Measurements from ENCODE around the gene VPS13C. TPM values are rescaled to one million over a fixed set of nuclear protein-coding genes. Genes with fewer than 3 reads are reported as not detected.

The VPS13C gene
- total and polyA plus RNA-seq, 2 experiments from 2014 or later = 10.2 to 20.5 TPM

DNA sequence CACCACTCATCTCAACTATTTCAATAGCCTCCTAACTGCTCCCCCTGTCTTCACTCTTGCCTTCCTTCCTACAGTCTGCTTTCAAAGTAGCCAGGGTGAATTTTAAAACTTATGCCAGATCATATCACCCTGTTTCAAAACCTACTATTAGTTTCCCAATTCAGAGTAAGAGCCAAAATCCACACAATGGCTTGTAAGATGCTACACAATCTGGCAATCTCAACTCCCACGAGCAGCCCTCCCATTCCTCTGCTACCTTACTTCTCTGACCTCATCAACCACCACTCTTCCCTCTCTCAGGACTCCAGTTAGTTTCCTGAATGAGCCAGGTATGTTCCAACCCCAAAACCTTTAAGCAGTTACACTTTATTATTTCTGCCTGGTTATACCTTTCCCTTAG is 62.5 kb downstream of the VPS13C start:
- H3K27me3 ChIP-seq (ENCODE audit: insufficient read depth) = no peaks in the 10 kb centered on the region
- H2AFZ ChIP-seq = no peak overlapping the region
- no peak overlapping the region for H3K4me3 ChIP-seq
- no peak for DNase-seq (ENCODE audit: low spot score)
- no peak overlapping the region for H3K4me3 Mint-ChIP-seq
- H3K27me3 Mint-ChIP-seq (ENCODE audit: insufficient read depth, low read depth, poor library complexity) = no peaks in the 10 kb centered on the region
- no peaks in the 10 kb centered on the region for H3K9me2 ChIP-seq (ENCODE audit: insufficient read depth)
- no peak overlapping the region for H3K27ac ChIP-seq (ENCODE audit: low read depth)
- no peaks in the 10 kb centered on the region for H3K36me3 ChIP-seq (ENCODE audit: insufficient read depth)
- H3K27ac Mint-ChIP-seq = no peak overlapping the region
- no peaks in the 10 kb centered on the region for H3F3A ChIP-seq (replicated peaks; ENCODE audit: low read depth)
- H3K9me3 Mint-ChIP-seq = no peaks in the 10 kb centered on the region
- H4K20me1 ChIP-seq (replicated peaks; ENCODE audit: insufficient read depth) = 0 out of 2 replicates have a peak, but pooled peaks cover 2% of the 10 kb centered on the region
- H3K4me2 ChIP-seq = no peak overlapping the region
- no peaks in the 10 kb centered on the region for H3K4me1 ChIP-seq (ENCODE audit: insufficient read depth)
- no peak for ATAC-seq
- H3K79me2 ChIP-seq (replicated peaks; ENCODE audit: insufficient read depth) = no peaks in the 10 kb centered on the region
- H3K36me3 Mint-ChIP-seq (ENCODE audit: low read depth) = no peaks in the 10 kb centered on the region
- H3K4me1 Mint-ChIP-seq = no peaks in the 10 kb centered on the region
- TF ChIP-seq, protein P1, sequence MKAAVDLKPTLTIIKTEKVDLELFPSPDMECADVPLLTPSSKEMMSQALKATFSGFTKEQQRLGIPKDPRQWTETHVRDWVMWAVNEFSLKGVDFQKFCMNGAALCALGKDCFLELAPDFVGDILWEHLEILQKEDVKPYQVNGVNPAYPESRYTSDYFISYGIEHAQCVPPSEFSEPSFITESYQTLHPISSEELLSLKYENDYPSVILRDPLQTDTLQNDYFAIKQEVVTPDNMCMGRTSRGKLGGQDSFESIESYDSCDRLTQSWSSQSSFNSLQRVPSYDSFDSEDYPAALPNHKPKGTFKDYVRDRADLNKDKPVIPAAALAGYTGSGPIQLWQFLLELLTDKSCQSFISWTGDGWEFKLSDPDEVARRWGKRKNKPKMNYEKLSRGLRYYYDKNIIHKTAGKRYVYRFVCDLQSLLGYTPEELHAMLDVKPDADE (IDR thresholded peaks at IDR 0.05) = no peak
- TF ChIP-seq CREB1 (CRISPR knock-in tag; IDR thresholded peaks at IDR 0.05; ENCODE audit: low read depth) (no peak), JUNB (IDR thresholded peaks at IDR 0.05; ENCODE audit: unreplicated experiment) (no peak), EZH2 (IDR thresholded peaks at IDR 0.05; ENCODE audit: low read depth, unreplicated experiment) (no peak), POLR2AphosphoS5 (IDR thresholded peaks at IDR 0.05; ENCODE audit: low read depth) (no peak), EZH2phosphoT487 (IDR thresholded peaks at IDR 0.05; ENCODE audit: unreplicated experiment) (no peak), NANOG (IDR thresholded peaks at IDR 0.05; ENCODE audit: borderline replicate concordance) (no peak), STAT1 (IDR thresholded peaks at IDR 0.05; ENCODE audit: unreplicated experiment) (no peak), ZNF114 (CRISPR knock-in tag; IDR thresholded peaks at IDR 0.05) (no peak), ZNF331 (CRISPR knock-in tag; IDR thresholded peaks at IDR 0.05; ENCODE audit: low read depth) (no peak)
- TF ChIP-seq, protein P2, sequence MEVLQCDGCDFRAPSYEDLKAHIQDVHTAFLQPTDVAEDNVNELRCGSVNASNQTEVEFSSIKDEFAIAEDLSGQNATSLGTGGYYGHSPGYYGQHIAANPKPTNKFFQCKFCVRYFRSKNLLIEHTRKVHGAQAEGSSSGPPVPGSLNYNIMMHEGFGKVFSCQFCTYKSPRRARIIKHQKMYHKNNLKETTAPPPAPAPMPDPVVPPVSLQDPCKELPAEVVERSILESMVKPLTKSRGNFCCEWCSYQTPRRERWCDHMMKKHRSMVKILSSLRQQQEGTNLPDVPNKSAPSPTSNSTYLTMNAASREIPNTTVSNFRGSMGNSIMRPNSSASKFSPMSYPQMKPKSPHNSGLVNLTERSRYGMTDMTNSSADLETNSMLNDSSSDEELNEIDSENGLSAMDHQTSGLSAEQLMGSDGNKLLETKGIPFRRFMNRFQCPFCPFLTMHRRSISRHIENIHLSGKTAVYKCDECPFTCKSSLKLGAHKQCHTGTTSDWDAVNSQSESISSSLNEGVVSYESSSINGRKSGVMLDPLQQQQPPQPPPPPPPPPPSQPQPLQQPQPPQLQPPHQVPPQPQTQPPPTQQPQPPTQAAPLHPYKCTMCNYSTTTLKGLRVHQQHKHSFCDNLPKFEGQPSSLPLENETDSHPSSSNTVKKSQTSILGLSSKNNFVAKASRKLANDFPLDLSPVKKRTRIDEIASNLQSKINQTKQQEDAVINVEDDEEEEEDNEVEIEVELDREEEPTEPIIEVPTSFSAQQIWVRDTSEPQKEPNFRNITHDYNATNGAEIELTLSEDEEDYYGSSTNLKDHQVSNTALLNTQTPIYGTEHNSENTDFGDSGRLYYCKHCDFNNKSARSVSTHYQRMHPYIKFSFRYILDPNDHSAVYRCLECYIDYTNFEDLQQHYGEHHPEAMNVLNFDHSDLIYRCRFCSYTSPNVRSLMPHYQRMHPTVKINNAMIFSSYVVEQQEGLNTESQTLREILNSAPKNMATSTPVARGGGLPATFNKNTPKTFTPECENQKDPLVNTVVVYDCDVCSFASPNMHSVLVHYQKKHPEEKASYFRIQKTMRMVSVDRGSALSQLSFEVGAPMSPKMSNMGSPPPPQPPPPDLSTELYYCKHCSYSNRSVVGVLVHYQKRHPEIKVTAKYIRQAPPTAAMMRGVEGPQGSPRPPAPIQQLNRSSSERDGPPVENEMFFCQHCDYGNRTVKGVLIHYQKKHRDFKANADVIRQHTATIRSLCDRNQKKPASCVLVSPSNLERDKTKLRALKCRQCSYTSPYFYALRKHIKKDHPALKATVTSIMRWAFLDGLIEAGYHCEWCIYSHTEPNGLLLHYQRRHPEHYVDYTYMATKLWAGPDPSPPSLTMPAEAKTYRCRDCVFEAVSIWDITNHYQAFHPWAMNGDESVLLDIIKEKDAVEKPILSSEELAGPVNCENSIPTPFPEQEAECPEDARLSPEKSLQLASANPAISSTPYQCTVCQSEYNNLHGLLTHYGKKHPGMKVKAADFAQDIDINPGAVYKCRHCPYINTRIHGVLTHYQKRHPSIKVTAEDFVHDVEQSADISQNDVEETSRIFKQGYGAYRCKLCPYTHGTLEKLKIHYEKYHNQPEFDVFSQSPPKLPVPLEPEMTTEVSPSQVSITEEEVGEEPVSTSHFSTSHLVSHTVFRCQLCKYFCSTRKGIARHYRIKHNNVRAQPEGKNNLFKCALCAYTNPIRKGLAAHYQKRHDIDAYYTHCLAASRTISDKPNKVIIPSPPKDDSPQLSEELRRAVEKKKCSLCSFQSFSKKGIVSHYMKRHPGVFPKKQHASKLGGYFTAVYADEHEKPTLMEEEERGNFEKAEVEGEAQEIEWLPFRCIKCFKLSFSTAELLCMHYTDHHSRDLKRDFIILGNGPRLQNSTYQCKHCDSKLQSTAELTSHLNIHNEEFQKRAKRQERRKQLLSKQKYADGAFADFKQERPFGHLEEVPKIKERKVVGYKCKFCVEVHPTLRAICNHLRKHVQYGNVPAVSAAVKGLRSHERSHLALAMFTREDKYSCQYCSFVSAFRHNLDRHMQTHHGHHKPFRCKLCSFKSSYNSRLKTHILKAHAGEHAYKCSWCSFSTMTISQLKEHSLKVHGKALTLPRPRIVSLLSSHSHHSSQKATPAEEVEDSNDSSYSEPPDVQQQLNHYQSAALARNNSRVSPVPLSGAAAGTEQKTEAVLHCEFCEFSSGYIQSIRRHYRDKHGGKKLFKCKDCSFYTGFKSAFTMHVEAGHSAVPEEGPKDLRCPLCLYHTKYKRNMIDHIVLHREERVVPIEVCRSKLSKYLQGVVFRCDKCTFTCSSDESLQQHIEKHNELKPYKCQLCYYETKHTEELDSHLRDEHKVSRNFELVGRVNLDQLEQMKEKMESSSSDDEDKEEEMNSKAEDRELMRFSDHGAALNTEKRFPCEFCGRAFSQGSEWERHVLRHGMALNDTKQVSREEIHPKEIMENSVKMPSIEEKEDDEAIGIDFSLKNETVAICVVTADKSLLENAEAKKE (CRISPR knock-in tag; IDR thresholded peaks at IDR 0.05) = no peak
- TF ChIP-seq, protein P3, sequence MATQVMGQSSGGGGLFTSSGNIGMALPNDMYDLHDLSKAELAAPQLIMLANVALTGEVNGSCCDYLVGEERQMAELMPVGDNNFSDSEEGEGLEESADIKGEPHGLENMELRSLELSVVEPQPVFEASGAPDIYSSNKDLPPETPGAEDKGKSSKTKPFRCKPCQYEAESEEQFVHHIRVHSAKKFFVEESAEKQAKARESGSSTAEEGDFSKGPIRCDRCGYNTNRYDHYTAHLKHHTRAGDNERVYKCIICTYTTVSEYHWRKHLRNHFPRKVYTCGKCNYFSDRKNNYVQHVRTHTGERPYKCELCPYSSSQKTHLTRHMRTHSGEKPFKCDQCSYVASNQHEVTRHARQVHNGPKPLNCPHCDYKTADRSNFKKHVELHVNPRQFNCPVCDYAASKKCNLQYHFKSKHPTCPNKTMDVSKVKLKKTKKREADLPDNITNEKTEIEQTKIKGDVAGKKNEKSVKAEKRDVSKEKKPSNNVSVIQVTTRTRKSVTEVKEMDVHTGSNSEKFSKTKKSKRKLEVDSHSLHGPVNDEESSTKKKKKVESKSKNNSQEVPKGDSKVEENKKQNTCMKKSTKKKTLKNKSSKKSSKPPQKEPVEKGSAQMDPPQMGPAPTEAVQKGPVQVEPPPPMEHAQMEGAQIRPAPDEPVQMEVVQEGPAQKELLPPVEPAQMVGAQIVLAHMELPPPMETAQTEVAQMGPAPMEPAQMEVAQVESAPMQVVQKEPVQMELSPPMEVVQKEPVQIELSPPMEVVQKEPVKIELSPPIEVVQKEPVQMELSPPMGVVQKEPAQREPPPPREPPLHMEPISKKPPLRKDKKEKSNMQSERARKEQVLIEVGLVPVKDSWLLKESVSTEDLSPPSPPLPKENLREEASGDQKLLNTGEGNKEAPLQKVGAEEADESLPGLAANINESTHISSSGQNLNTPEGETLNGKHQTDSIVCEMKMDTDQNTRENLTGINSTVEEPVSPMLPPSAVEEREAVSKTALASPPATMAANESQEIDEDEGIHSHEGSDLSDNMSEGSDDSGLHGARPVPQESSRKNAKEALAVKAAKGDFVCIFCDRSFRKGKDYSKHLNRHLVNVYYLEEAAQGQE (IDR thresholded peaks at IDR 0.05; ENCODE audit: unreplicated experiment) = no peak
- TF ChIP-seq, protein P4, sequence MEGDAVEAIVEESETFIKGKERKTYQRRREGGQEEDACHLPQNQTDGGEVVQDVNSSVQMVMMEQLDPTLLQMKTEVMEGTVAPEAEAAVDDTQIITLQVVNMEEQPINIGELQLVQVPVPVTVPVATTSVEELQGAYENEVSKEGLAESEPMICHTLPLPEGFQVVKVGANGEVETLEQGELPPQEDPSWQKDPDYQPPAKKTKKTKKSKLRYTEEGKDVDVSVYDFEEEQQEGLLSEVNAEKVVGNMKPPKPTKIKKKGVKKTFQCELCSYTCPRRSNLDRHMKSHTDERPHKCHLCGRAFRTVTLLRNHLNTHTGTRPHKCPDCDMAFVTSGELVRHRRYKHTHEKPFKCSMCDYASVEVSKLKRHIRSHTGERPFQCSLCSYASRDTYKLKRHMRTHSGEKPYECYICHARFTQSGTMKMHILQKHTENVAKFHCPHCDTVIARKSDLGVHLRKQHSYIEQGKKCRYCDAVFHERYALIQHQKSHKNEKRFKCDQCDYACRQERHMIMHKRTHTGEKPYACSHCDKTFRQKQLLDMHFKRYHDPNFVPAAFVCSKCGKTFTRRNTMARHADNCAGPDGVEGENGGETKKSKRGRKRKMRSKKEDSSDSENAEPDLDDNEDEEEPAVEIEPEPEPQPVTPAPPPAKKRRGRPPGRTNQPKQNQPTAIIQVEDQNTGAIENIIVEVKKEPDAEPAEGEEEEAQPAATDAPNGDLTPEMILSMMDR (conservative IDR thresholded peaks at IDR 0.05; ENCODE audit: low read depth in 2 of 2) = no peak

Data from GM23338 (cell line).